GM12875 (cell line): ENCODE measurements around the gene XG.
"Not testable (repeated sequence)": the region's sequence is repeated elsewhere in the genome, so short reads cannot be mapped to it uniquely, and the experiment has no call there.

Experiments used
- H3K4me3 ChIP-seq: one replicate; pipeline ENCODE4 v1.5.1; 2011; ENCODE audit warnings: low read depth, low read length, control low read depth
- CTCF ChIP-seq: IDR thresholded peaks from 2 replicates; pipeline ENCODE4 v1.5.1; 2011; ENCODE audit warnings: low read depth, mild to moderate bottlenecking, control low read depth, inconsistent platforms, low read length, moderate library complexity, borderline replicate concordance; ENCODE audit not compliant: insufficient read depth

Gene XG

DNA sequence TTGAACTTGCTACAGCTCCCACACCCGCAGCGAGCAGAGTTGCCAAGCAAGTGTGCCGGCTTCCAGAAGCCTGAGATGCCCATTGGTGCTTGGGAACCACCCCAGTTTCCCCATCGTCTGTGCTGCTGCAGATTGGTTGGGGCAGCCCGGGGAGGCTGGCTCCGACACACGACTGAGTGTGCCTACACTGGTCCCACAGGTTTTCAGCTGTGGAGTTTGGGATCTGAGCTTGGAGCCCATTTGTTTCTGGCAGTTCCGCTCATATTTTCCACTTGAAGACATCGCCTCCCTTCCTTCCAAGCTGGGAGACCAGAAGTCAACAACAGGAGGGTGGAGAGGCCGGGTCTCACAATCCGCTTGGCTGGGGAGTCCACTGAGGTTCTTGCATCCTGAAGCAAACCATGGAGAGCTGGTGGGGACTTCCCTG, at the start of gene XG:
Gene XG, plus strand, starts transcription at position 167 of the 427 bp plus-strand sequence. Its CDS starts 235 bp downstream, at position 402.
- not testable (repeated sequence) for H3K4me3 ChIP-seq

DNA sequence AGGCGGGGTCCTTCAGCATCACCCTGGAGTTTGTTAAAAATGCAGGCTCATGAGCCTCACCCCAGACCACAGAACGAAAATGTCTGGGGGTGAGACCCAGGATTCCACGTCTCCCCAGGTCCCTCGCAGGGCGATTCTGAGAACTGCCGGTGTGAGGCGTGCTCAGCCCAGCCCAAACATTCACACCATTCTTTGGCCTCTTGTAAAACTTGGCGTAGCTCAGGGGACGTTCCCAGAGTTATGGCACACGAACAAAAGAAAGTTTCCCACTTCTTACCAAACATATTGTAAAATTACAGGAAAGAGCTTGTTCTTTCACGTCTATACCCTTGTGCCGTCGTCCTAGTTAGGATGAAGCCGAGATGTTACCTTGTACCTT, 47.9 kb upstream of the XG start:
- H3K4me3 ChIP-seq = no peak overlapping the region
- no peak for TF ChIP-seq CTCF

DNA sequence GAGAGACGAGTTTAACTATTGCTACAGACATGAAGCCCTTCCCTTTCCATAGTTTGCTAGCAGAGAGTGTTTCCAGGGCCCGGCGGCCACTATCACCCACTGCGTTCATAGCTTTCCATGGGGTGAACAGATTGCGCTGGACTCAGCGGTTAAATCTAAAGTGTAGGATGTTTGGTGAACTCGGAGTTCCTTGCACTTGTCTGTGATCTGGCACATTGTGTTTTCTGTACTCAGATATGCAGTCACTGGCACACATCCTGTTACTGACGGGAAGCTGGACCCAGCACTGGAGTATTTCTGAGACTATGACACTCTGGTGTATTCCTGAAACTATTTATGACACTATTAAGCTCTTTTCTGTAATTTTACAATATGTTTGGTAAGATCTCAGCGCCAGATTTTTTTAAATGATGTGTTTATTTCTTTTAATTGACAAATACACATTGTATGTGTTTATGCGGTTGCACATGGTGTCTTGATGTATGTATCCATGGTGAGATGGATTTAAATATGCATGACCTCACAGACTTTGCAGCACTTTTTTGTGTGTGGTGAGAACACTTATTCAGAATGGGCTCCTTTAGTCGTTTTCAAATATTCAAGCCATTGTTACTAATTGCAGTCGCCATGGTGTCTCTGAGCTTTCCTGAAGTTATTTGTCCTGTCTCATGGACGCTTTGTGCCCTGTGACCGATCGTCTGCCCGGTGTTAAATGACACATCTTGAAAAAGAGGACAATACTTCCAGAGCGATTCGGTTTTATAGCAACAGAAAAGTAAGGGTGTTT, 46.6 kb upstream of the XG start:
- no peak for TF ChIP-seq CTCF

GRCh38 chrX:2707334-2707760, 44.5 kb upstream of the XG start:
- H3K4me3 ChIP-seq = no peak overlapping the region
- no peak for TF ChIP-seq CTCF

More for the DNA sequence above, 46.6 kb upstream of the XG start:
- H3K4me3 ChIP-seq = no peak overlapping the region

GRCh38 chrX:2708021-2708420, 43.8 kb upstream of the XG start:
- TF ChIP-seq CTCF = peak; percentile 18; the same call in 1 of the 2 replicates
- no peak overlapping the region for H3K4me3 ChIP-seq

- H3K4me3 ChIP-seq = peak overlapping the region; percentile 5
- no peak for TF ChIP-seq CTCF
These were observed 43.1 kb upstream of the XG start for GRCh38 chrX:2708592-2709188.

- TF ChIP-seq CTCF = no peak
- H3K4me3 ChIP-seq = no peak overlapping the region
These were observed 42.3 kb upstream of the XG start for GRCh38 chrX:2709556-2709955.
